K562 (cell line): ENCODE measurements around the gene C6orf58. TPM values are rescaled to one million over a fixed set of nuclear protein-coding genes. Genes with fewer than 3 reads are reported as not detected.

Experiments
- ATAC-seq: fragments of 200-7000 bp; cut with Tn5 transposase; 3 replicates; pipeline ENCODE4 v1.9.1; 2020; ENCODE audit warnings: moderate library complexity
- BruUV-seq: library from RNA; stranded (reverse); fragments of 400-500 nt; replicated peaks from 2 replicates; lab custom pipeline; 2021; lab: Mats Ljungman, UMichigan
- CTCF ChIA-PET: fragments of 300-600 bp; formaldehyde crosslinking; extraction: SDS; loops from one replicate; lab custom pipeline; 2021; ENCODE audit warnings: low intra/inter-chr PET ratio; lab: Yijun Ruan, JAX
- POLR2A ChIA-PET: fragments of 300-600, 350-650 bp; sonication (Branson Sonifier 250); formaldehyde crosslinking; extraction: SDS; loops from one replicate; lab custom pipeline; 2021; ENCODE audit warnings: antibody characterized with exemption, inconsistent platforms; lab: Yijun Ruan, JAX
- DNase-seq, 4 experiments: peaks; one replicate each; pipeline versions ENCODE4 v3.0.0 to v3.0.0-alpha.2; 2011 to 2018; ENCODE audit warnings: low spot score in 3 of 4, mixed read lengths in 3 of 4; ENCODE audit errors: extremely low read depth in 1 of 4
- FAIRE-seq: peaks from 2 replicates; lab custom pipeline; 2011; peaks lifted over from hg19 to GRCh38; lab: Jason Lieb, UNC
- H2AFZ ChIP-seq: 2 replicates; pipeline ENCODE4 v1.6.0; 2011; ENCODE audit warnings: low read depth, low read length, control low read depth, inconsistent platforms
- H3K27ac ChIP-seq: fragments of 200-600 bp; 3 replicates; pipeline ENCODE4 v1.8.0; 2011; ENCODE audit warnings: low read depth, mild to moderate bottlenecking, control low read depth, inconsistent platforms, low read length, moderate library complexity, mixed read lengths; ENCODE audit errors: extremely low read depth
- H3K27me3 ChIP-seq, 2 experiments: fragments of 300-600 bp in 1 of 2; 2 replicates in 1 of 2; 3 replicates in 1 of 2; pipeline versions ENCODE4 v1.6.0 to v1.8.0; 2011; ENCODE audit warnings: inconsistent platforms in 2 of 2, low read length in 2 of 2, mild to moderate bottlenecking in 1 of 2, mixed read lengths in 1 of 2, moderate library complexity in 1 of 2; ENCODE audit not compliant: control insufficient read depth in 2 of 2, insufficient read depth in 2 of 2
- H3K36me3 ChIP-seq: fragments of 300-600 bp; 3 replicates; pipeline ENCODE4 v1.8.0; 2011; ENCODE audit warnings: mild to moderate bottlenecking, low read length, inconsistent platforms; ENCODE audit not compliant: control insufficient read depth, insufficient read depth
- H3K4me1 ChIP-seq, 2 experiments: fragments of 200-600 bp in 1 of 2; replicated peaks in 1 of 2; 2 replicates in 1 of 2; 3 replicates in 1 of 2; pipeline versions ENCODE4 v1.5.1 to v1.8.0; 2011; ENCODE audit warnings: inconsistent platforms in 2 of 2, low read length in 2 of 2, mild to moderate bottlenecking in 1 of 2, mixed read lengths in 1 of 2, moderate library complexity in 1 of 2; ENCODE audit not compliant: control insufficient read depth in 2 of 2, insufficient read depth in 2 of 2
- H3K4me2 ChIP-seq: 2 replicates; pipeline ENCODE4 v1.6.1; 2011; ENCODE audit warnings: low read length, control low read depth, inconsistent platforms, mixed read lengths; ENCODE audit not compliant: insufficient read depth
- H3K4me3 ChIP-seq: fragments of 200-600 bp; sonication (generic), shearing (Covaris generic); 2 replicates; pipeline ENCODE4 v1.5.1; 2016; ENCODE audit warnings: control low read depth, inconsistent platforms
- H3K79me2 ChIP-seq: fragments of 200-600 bp; 3 replicates; pipeline ENCODE4 v1.8.0; 2011; ENCODE audit warnings: low read length, inconsistent platforms; ENCODE audit not compliant: control insufficient read depth, insufficient read depth
- H3K9ac ChIP-seq, 2 experiments: 2 replicates each; pipeline versions ENCODE4 v1.6.0 to v1.6.1; 2011; ENCODE audit warnings: low read depth in 2 of 2, low read length in 2 of 2, control low read depth in 1 of 2, inconsistent platforms in 1 of 2, mild to moderate bottlenecking in 1 of 2, mixed read lengths in 1 of 2; ENCODE audit not compliant: insufficient read depth in 1 of 2
- H3K9me1 ChIP-seq: one replicate; pipeline ENCODE4 v1.6.0; 2011; ENCODE audit warnings: inconsistent platforms, mild to moderate bottlenecking, low read length, moderate library complexity; ENCODE audit not compliant: control insufficient read depth, insufficient read depth
- H3K9me3 ChIP-seq: replicated peaks from 2 replicates; pipeline ENCODE4 v1.5.1; 2011; ENCODE audit warnings: low read depth, low read length, inconsistent platforms; ENCODE audit not compliant: control insufficient read depth, insufficient read depth
- H4K20me1 ChIP-seq: replicated peaks from 2 replicates; pipeline ENCODE4 v1.6.1; 2011; ENCODE audit warnings: low read length, inconsistent platforms, mixed read lengths; ENCODE audit not compliant: control insufficient read depth, insufficient read depth
- KLF16 ChIP-seq: IDR thresholded peaks from 2 replicates; pipeline ENCODE4 v1.6.1; 2016; ENCODE audit warnings: antibody characterized with exemption
- MAFF ChIP-seq: IDR thresholded peaks from 2 replicates; pipeline ENCODE4 v1.6.1; 2012; ENCODE audit warnings: low read length, improper control_type of control experiment
- PRMT5 ChIP-seq: sonication (generic); formaldehyde crosslinking; IDR thresholded peaks from 2 replicates; pipeline ENCODE4 v1.5.0; 2020; ENCODE audit warnings: missing genetic modification reagents
- PYGO2 ChIP-seq: fragments of 450-650 bp; IDR thresholded peaks from 2 replicates; pipeline ENCODE4 v1.6.1; 2016; ENCODE audit warnings: mild to moderate bottlenecking, missing genetic modification characterization, moderate library complexity, missing compliant biosample characterization
- RBFOX2 ChIP-seq: fragments of 200-400 bp; formaldehyde crosslinking; IDR thresholded peaks from 2 replicates; pipeline ENCODE4 v1.6.1; 2017; ENCODE audit warnings: low read depth, mild to moderate bottlenecking, low read length, moderate library complexity
- SETDB1 ChIP-seq: IDR thresholded peaks from one replicate; pipeline ENCODE4 v1.6.1; 2012; ENCODE audit warnings: low read length, control low read depth, inconsistent platforms
- SRSF7 ChIP-seq: fragments of 200-400 bp; formaldehyde crosslinking; optimal IDR thresholded peaks from 2 replicates; pipeline ENCODE3; 2017; ENCODE audit warnings: mild to moderate bottlenecking, low read depth, low read length
- SRSF9 ChIP-seq: fragments of 200-400 bp; formaldehyde crosslinking; IDR thresholded peaks from 2 replicates; pipeline ENCODE4 v1.6.1; 2017; ENCODE audit warnings: low read depth, low read length, borderline replicate concordance
- TAF9B ChIP-seq: fragments of 450-650 bp; IDR thresholded peaks from 2 replicates; pipeline ENCODE4 v1.6.1; 2018; ENCODE audit warnings: mild to moderate bottlenecking; ENCODE audit not compliant: partially characterized antibody
- THRAP3 ChIP-seq: fragments of 450-650 bp; IDR thresholded peaks from 2 replicates; pipeline ENCODE4 v1.6.1; 2016; ENCODE audit warnings: mild to moderate bottlenecking, inconsistent platforms, borderline replicate concordance
- TRIM24 ChIP-seq, 2 experiments: fragments of 450-650 bp; IDR thresholded peaks; 2 replicates each; pipeline ENCODE4 v1.6.1; 2016
- ZC3H4 ChIP-seq: sonication (generic); formaldehyde crosslinking; IDR thresholded peaks from 2 replicates; pipeline ENCODE4 v1.9.0; 2021; ENCODE audit warnings: missing genetic modification reagents, borderline replicate concordance
- ZC3H8 ChIP-seq: fragments of 450-650 bp; IDR thresholded peaks from 2 replicates; pipeline ENCODE4 v1.6.1; 2017
- ZNF146 ChIP-seq: IDR thresholded peaks from one replicate; pipeline ENCODE4 v1.6.1; 2018; ENCODE audit warnings: missing compliant biosample characterization; ENCODE audit not compliant: unreplicated experiment
- ZNF354B ChIP-seq: fragments of 250-450 bp; sonication (Bioruptor Pico); IDR thresholded peaks from 2 replicates; pipeline ENCODE4 v1.4.0; 2020
- WGBS: fragments of 100-300 bp; shearing (Covaris generic); methylation state at CpG from one replicate; pipeline ENCODE4 v1.1.6; 2016; ENCODE audit warnings: low coverage, mixed read lengths; ENCODE audit not compliant: insufficient coverage; ENCODE audit errors: missing lambda C conversion rate; 5-methylcytosine and 5-hydroxymethylcytosine counted together
- in situ Hi-C: fragments of 300-500 bp; cut with MboI; formaldehyde crosslinking; loops from 4 replicates; pipeline ENCODE4 v1.15.0; 2018; ENCODE audit warnings: inconsistent platforms, mixed read lengths
- intact Hi-C: fragments of 100-400 bp; cut with micrococcal nuclease; formaldehyde crosslinking; loops from 2 replicates; pipeline ENCODE4 v1.14.2; 2022
- polyA plus RNA-seq, 8 experiments: library from polyadenylated mRNA; depleted of rRNA in 4 of 8; stranded (reverse) in 5 of 8; unstranded in 3 of 8; fragments of >200 nt; fragmentation: Nextera tagmentation in 2 of 8; fragmentation: Illumina TruSeq in 1 of 8; extraction: Ambion mirVana in 2 of 8; extraction: Trizol in 1 of 8; gene quantifications; 2 replicates each; pipeline versions ENCODE4 v1.2.1 to v1.2.3, GENCODE V29; 2011 to 2014; ENCODE audit warnings: inconsistent platforms in 1 of 8, missing spikeins in 1 of 8
- total RNA-seq, 7 experiments: library from RNA; depleted of rRNA in 6 of 7; stranded (reverse); fragments of >200 nt in 6 of 7; fragmentation: Illumina TruSeq in 2 of 7; extraction: Trizol in 2 of 7; gene quantifications; 2 replicates each; pipeline versions ENCODE4 v1.2.1 to v1.2.3, GENCODE V29; 2011 to 2021; ENCODE audit warnings: low replicate concordance in 1 of 7
- TF ChIP-seq, protein P1 (sequence below): sonication (generic); formaldehyde crosslinking; IDR thresholded peaks from 2 replicates; pipeline ENCODE4 v1.8.1; 2022; ENCODE audit warnings: missing genetic modification reagents
- TF ChIP-seq, protein P2 (sequence below): IDR thresholded peaks from 2 replicates; pipeline ENCODE4 v1.6.1; 2011; ENCODE audit warnings: borderline replicate concordance, low read depth, mild to moderate bottlenecking, moderate library complexity, low read length; ENCODE audit not compliant: insufficient read depth, poor library complexity, severe bottlenecking
- TF ChIP-seq, protein P3 (sequence below): fragments of 450-650 bp; IDR thresholded peaks from 2 replicates; pipeline ENCODE4 v1.6.1; 2017; ENCODE audit warnings: antibody characterized with exemption
- TF ChIP-seq, protein P4 (sequence below): fragments of 250-450 bp; sonication (Bioruptor Pico); IDR thresholded peaks from 2 replicates; pipeline ENCODE4 v1.8.0; 2022; ENCODE audit warnings: inconsistent platforms

The C6orf58 gene
- total and polyA plus RNA-seq, 9 of the 15 experiments (the other 6 are each of a cell fraction or from before 2014, with no cell fraction given): 0.04 TPM; not detected in 8

DNA sequence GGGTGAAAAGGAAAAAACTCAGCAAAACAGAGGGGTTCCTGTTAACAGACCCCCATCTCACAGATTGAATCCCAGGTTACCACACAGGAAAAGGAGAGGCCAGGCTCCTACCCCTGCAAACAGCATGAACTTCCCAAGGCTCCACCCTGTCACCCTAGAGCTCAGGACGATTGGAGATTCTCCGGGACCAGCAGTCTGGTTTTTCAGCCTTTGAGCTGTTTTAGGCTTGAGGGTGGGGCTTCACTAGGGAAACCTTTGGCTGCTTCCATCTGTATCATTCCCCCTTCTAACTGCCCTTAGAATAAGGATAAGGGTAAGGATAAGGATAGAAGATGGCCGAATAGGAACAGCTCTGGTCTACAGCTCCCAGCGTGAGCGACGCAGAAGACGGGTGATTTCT lies 16.0 kb downstream of the C6orf58 start:
- BruUV-seq: no TSS peak
- Histone ChIP-seq H3K79me2 (no peaks in the 10 kb centered on the region), H3K9ac (no peak overlapping the region), H3K4me1 (no peaks in the 10 kb centered on the region), H4K20me1 (no peaks in the 10 kb centered on the region), H3K36me3 (no peaks in the 10 kb centered on the region), H2AFZ (no peak overlapping the region), H3K27ac (no peak overlapping the region), H3K9me1 (no peaks in the 10 kb centered on the region), H3K9me3 (no peaks in the 10 kb centered on the region), H3K4me2 (no peak overlapping the region), H3K27me3 (no peaks in the 10 kb centered on the region), H3K4me3 (no peak overlapping the region)
- in situ Hi-C loops: no loop called here
- intact Hi-C loops: no loop called here
- CTCF ChIA-PET: no interaction called here
- FAIRE-seq (no peak), ATAC-seq (no peak), DNase-seq (no peak)
- WGBS: 0% methylated on average over 7 of the region's 7 CpGs
- POLR2A ChIA-PET: no interaction called here
- TF ChIP-seq RBFOX2 (no peak), THRAP3 (no peak), SRSF7 (no peak), PYGO2 (tag) (no peak), SRSF9 (no peak), TAF9B (no peak), ZC3H8 (no peak), ZNF354B (no peak), TRIM24 (IDR thresholded peaks at IDR 0.05) (no peak), MAFF (no peak), PRMT5 (CRISPR knock-in tag) (no peak), KLF16 (no peak), ZNF146 (CRISPR knock-in tag) (no peak), SETDB1 (no peak), ZC3H4 (no peak)
- TF ChIP-seq, protein P1, sequence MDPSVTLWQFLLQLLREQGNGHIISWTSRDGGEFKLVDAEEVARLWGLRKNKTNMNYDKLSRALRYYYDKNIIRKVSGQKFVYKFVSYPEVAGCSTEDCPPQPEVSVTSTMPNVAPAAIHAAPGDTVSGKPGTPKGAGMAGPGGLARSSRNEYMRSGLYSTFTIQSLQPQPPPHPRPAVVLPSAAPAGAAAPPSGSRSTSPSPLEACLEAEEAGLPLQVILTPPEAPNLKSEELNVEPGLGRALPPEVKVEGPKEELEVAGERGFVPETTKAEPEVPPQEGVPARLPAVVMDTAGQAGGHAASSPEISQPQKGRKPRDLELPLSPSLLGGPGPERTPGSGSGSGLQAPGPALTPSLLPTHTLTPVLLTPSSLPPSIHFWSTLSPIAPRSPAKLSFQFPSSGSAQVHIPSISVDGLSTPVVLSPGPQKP (CRISPR knock-in tag): no peak
- TF ChIP-seq, protein P2, sequence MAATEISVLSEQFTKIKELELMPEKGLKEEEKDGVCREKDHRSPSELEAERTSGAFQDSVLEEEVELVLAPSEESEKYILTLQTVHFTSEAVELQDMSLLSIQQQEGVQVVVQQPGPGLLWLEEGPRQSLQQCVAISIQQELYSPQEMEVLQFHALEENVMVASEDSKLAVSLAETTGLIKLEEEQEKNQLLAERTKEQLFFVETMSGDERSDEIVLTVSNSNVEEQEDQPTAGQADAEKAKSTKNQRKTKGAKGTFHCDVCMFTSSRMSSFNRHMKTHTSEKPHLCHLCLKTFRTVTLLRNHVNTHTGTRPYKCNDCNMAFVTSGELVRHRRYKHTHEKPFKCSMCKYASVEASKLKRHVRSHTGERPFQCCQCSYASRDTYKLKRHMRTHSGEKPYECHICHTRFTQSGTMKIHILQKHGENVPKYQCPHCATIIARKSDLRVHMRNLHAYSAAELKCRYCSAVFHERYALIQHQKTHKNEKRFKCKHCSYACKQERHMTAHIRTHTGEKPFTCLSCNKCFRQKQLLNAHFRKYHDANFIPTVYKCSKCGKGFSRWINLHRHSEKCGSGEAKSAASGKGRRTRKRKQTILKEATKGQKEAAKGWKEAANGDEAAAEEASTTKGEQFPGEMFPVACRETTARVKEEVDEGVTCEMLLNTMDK: no peak
- TF ChIP-seq, protein P3, sequence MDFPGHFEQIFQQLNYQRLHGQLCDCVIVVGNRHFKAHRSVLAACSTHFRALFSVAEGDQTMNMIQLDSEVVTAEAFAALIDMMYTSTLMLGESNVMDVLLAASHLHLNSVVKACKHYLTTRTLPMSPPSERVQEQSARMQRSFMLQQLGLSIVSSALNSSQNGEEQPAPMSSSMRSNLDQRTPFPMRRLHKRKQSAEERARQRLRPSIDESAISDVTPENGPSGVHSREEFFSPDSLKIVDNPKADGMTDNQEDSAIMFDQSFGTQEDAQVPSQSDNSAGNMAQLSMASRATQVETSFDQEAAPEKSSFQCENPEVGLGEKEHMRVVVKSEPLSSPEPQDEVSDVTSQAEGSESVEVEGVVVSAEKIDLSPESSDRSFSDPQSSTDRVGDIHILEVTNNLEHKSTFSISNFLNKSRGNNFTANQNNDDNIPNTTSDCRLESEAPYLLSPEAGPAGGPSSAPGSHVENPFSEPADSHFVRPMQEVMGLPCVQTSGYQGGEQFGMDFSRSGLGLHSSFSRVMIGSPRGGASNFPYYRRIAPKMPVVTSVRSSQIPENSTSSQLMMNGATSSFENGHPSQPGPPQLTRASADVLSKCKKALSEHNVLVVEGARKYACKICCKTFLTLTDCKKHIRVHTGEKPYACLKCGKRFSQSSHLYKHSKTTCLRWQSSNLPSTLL: no peak
- TF ChIP-seq, protein P4, sequence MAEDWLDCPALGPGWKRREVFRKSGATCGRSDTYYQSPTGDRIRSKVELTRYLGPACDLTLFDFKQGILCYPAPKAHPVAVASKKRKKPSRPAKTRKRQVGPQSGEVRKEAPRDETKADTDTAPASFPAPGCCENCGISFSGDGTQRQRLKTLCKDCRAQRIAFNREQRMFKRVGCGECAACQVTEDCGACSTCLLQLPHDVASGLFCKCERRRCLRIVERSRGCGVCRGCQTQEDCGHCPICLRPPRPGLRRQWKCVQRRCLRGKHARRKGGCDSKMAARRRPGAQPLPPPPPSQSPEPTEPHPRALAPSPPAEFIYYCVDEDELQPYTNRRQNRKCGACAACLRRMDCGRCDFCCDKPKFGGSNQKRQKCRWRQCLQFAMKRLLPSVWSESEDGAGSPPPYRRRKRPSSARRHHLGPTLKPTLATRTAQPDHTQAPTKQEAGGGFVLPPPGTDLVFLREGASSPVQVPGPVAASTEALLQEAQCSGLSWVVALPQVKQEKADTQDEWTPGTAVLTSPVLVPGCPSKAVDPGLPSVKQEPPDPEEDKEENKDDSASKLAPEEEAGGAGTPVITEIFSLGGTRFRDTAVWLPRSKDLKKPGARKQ: no peak
